Fibroblast of lung (primary cell): Measurements from ENCODE around the gene TBC1D22A.

Source experiments
- EZH2 ChIP-seq: IDR thresholded peaks from 2 replicates; pipeline ENCODE4 v1.5.1; 2012; ENCODE audit warnings: low read length, control low read depth, mild to moderate bottlenecking; ENCODE audit errors: missing control alignments
- TF ChIP-seq, protein P1 (sequence below), 2 donors: IDR thresholded peaks in 1 of 2; conservative IDR thresholded peaks in 1 of 2; 1 replicate in 1 of 2; 2 replicates in 1 of 2; pipeline ENCODE4 v1.5.1; 2011 to 2012; ENCODE audit warnings: low read length in 2 of 2, control low read depth in 1 of 2, inconsistent platforms in 1 of 2, low read depth in 1 of 2, mild to moderate bottlenecking in 1 of 2

DNA sequence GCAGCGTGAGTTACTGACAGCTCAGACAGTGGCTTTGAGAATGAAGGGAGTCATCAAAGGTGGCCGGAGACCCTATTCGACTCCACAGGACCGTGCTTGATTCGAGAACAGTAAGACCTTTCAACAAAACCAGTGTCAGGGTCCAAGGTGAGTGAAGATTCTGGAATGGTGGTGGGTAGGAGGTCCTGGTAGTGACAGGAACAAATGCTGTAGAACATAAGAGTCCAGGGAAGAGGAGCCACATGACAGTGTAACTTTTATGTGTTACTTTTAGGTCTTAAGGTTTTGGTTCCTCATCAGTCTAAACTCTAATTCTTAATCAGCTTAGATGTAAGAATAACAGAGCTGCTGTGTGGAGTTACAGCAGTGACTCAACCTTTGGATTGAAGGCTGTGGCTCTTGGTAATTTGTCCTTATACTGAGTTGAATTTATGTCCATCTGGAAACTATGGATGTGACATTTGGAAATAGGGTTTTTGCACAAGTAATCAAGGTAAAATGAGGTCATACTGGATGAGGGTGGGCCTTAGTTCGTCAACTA is 1.8 kb downstream of the TBC1D22A start:
- TF ChIP-seq, protein P1, sequence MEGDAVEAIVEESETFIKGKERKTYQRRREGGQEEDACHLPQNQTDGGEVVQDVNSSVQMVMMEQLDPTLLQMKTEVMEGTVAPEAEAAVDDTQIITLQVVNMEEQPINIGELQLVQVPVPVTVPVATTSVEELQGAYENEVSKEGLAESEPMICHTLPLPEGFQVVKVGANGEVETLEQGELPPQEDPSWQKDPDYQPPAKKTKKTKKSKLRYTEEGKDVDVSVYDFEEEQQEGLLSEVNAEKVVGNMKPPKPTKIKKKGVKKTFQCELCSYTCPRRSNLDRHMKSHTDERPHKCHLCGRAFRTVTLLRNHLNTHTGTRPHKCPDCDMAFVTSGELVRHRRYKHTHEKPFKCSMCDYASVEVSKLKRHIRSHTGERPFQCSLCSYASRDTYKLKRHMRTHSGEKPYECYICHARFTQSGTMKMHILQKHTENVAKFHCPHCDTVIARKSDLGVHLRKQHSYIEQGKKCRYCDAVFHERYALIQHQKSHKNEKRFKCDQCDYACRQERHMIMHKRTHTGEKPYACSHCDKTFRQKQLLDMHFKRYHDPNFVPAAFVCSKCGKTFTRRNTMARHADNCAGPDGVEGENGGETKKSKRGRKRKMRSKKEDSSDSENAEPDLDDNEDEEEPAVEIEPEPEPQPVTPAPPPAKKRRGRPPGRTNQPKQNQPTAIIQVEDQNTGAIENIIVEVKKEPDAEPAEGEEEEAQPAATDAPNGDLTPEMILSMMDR (conservative IDR thresholded peaks at IDR 0.05 in 1 of 2, IDR thresholded peaks at IDR 0.05 in 1 of 2; ENCODE audit: low read depth in 1 of 2, low read length in 2 of 2): no peak
- TF ChIP-seq EZH2: no peak
